Ureter (tissue), 1 donor: ENCODE measurements around the gene HDLBP. TPM values are rescaled to one million over a fixed set of nuclear protein-coding genes. Genes with fewer than 3 reads are reported as not detected.

Experiments used
- DNase-seq: peaks from one replicate; pipeline ENCODE4 v3.0.0-alpha.2; 2020; ENCODE audit warnings: low spot score
- total RNA-seq: library from RNA; stranded (reverse); gene quantifications from one replicate; pipeline ENCODE4 v1.2.4, GENCODE V29; 2023
- donor health status: DM: yes; HTN: yes; CAD: no.

Gene HDLBP
- total RNA-seq, 1 donor from 2014 or later = 526 TPM

DNA sequence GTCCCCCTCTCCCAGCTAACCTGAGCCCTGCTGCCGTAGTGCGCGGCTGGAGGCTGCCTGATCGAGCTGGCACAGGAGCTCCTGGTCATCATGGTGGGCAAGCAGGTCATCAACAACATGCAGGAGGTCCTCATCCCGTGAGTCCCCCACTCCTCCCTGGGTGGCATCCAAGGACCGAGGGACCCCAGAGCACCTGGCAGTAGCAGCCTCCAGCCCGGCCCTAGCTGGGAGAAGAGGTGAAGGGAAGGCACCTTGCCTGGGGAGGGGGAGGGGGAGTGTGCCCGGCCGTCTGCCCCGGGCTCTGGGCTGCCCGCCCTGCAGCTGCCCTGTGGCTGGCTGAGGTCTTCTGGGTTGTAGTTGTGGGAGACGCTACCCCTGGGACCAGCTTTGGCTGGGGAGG, 100.7 kb downstream of the HDLBP start:
- DNase-seq = no peak

GRCh38 chr2:241214209-241214608, 101.3 kb downstream of the HDLBP start:
- DNase-seq = no peak

DNA sequence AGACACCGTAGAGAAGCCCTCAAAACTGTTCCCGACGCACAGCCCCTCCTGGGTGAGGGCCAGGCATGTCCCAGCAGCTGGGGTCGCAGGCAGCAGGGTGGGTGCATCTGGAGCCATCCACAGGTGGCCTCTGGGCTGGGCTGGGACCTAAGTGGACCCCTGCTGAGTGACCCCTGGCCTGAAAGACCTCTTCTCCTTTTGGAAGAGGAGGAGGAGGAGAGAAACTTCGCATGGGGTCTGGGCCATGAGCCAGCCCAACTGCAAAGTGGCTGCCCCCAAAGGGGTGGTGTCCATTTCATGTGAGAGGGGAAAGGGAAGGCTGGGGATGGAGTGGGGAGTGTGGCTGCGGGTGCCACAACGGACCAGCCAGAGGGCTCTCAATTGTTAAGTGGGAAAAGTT, 101.9 kb downstream of the HDLBP start:
- DNase-seq = no peak

- no peak for DNase-seq
Measured at GRCh38 chr2:241213041-241213440, 102.4 kb downstream of the HDLBP start.

GRCh38 chr2:241211276-241211675, 104.2 kb downstream of the HDLBP start:
- DNase-seq = no peak

- DNase-seq = no peak
Measured at GRCh38 chr2:241209271-241209670, 106.2 kb downstream of the HDLBP start.

GRCh38 chr2:241208058-241208457, 107.4 kb downstream of the HDLBP start:
- no peak for DNase-seq

- DNase-seq = no peak
Measured at GRCh38 chr2:241207641-241208040, 107.8 kb downstream of the HDLBP start.

GRCh38 chr2:241207151-241207550, 108.3 kb downstream of the HDLBP start:
- no peak for DNase-seq

GRCh38 chr2:241205086-241205485, 110.4 kb downstream of the HDLBP start:
- DNase-seq = no peak

GRCh38 chr2:241204490-241204889, 111.0 kb downstream of the HDLBP start:
- DNase-seq = no peak

GRCh38 chr2:241204010-241204384, 111.5 kb downstream of the HDLBP start:
- DNase-seq = no peak

- no peak for DNase-seq
Measured at GRCh38 chr2:241203218-241204009, 112.1 kb downstream of the HDLBP start.

DNA sequence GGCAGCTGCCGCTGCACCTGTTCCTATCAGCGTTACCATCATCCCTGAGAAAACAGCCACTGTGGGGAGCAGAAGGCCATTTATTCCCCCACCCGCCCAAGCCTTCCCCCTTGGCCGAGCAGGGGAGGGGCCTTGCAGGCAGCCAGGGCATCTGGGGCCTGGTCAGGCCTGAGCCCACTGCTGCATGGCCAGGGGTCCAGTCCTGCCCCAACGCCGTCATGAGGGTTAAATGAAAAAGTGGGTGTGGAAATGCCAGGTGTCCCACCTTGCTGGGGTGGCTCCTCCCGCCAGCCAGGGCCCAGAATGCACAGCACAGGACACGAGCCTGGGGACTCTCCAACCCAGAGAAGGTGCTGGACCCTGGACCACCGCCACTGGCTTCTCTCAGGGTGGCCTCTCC, 112.8 kb downstream of the HDLBP start:
- no peak for DNase-seq

DNA sequence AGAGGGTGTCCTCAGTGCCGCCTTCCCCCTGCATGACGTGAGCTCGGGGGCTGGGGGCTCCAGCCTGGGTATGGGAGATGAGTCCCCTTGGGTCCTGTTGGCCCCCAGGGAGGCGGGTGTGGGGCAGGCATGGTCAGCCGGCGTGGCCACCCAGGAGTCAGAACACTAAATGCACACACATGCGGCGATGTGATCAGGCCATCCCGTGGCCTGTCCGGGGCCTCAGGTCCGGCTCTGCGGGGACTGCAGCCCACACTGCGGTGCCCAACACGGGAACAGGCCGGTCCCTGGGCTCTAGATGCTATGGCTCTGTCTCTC, 113.2 kb downstream of the HDLBP start:
- no peak for DNase-seq

DNA sequence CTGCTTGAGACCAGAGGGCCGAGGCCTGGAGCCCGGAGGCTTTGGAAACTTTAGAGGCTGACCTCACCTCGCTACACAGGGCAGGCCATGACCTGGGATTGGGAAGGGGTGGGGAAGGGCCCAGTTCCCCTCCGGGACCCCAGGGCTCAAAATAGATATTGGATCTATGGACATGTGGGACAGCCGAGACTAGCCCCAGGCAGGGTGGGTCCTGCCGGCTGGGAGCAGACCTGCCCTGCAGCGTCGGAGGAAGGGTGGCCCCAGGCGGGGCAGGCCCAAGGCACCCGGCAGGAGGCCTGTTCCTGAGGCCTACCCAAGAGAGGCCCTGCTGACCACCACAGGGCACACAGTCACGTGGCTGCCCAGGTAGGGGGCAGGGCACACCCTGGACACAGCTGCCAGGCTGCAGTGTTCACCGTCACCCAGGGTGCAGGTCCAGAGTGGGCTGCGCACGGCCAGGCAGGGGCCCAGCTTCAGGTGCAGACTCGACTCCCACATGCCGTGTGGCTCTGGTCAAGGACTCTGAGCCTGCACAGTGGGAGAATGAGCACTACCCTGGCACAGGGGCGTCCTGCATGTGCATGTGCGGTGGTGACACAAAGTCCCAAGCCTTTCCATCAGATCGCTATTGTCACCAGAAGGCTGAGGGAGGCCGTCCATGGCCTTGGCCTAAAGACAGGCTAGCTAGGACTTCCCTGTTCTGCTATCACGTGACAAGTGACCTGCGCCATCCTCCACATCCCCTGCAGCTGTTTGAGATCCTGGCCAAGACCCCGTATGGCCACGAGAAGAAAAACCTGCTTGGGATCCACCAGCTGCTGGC, 113.8 kb downstream of the HDLBP start:
- no peak for DNase-seq

- no peak for DNase-seq
Measured at GRCh38 chr2:241200822-241201395, 114.6 kb downstream of the HDLBP start.

DNA sequence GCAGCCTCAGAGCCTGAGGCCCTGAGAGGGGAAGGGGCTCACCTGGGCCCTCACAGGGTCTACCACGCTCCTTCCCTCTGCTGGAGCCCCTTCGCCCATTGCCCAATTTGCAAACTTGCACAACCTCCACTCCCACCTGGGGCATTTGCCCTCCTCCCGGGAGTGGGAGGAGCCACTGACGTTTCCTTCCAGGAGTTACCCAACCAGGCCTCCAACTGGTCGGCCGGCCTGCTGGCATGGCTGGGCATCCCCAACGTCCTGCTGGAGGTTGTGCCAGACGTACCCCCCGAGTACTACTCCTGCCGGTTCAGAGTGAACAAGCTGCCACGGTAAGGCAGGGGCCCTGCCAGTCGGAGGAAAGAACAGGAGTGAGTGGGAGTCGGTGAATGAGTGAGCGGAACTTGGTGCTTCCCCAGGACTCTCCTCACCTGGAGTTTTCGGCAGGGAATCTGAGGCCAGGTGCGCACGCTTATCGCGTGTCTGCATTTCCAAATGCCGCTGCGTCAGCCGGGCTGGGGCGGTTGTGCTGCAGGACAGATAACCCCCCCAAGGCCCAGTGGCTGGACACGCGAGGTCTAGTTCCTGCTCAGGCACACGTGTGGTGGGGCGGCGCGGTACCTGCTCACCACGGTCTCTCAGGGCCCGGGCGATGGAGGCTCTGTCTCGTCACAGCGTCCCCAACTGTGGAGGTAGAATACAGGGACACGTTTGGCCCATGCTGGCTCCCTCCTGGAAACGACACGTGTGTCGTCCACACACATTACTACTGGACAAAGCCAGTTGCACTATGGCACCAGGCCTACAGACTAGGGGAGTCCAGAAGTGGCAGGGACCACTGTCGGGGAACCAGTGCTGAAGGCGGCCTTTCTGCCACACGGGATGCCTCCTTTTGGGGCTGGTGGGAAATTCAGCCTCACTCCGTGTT, 115.3 kb downstream of the HDLBP start:
- DNase-seq = no peak

GRCh38 chr2:241199286-241199685, 116.2 kb downstream of the HDLBP start:
- DNase-seq = no peak

- no peak for DNase-seq
Measured at GRCh38 chr2:241198381-241199279, 116.8 kb downstream of the HDLBP start.

DNA sequence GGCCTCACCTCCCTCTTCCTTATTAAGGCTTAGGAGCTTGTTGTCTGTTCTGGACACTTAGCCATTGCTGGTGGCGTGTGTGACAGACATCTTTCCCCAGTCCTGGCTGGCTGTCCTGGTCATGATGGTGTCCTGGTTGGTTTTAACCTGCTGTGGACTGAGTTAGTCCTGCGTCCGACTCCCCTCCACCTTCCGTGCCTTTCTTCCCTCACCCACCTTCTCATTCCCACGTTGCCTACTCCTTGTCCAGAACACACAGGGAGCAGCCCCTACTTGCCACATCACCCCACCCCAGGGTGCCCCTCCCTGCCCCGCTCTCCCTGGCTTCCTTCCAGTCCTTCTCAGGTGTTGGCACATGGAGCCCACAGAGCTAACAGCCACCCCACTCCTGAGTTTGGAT, 117.5 kb downstream of the HDLBP start:
- DNase-seq = no peak
